Cardiac fibroblast (primary cell): ENCODE measurements around the gene PPM1H.

Experiments
- DNase-seq, 2 donors: peaks; one replicate each; pipeline versions ENCODE4 v3.0.0 to v3.0.0-alpha.2; 2010; ENCODE audit warnings: low read depth in 2 of 2
- H3K4me3 ChIP-seq, 2 donors: replicated peaks in 1 of 2; 1 replicate in 1 of 2; 2 replicates in 1 of 2; pipeline ENCODE4 v1.5.1; 2011; ENCODE audit warnings: low read depth in 2 of 2, low read length in 2 of 2, mild to moderate bottlenecking in 2 of 2, moderate library complexity in 1 of 2
- CTCF ChIP-seq: IDR thresholded peaks from one replicate; pipeline ENCODE4 v1.5.1; 2011; ENCODE audit warnings: low read depth, mild to moderate bottlenecking, low read length, inconsistent platforms

Gene PPM1H

DNA sequence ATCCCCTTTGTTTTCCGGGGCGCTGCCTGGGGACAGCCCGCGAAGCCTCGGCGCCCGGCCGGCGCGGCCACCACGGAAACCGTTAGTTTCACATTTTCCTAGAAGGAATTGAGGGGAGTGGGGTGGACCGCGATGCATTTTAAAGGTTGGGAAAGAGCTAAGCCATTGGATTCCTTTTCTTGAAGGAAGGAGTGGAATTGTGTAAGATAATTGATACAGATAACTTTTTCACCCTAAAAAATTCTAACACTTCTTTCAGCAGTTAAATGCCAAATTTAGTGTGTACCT lies 331.2 kb downstream of the PPM1H start:
- H3K4me3 ChIP-seq, result peak overlapping the region; percentile 83 to 87
- TF ChIP-seq CTCF, result no peak
- no peak for DNase-seq

GRCh38 chr12:62603061-62603810 lies 331.7 kb downstream of the PPM1H start:
- TF ChIP-seq CTCF, result peak; percentile 49
- DNase-seq, result peak; percentile 85 to 92
- H3K4me3 ChIP-seq, result peak overlapping the region; percentile 83 to 87

- DNase-seq, result peak; percentile 93 to 95
- peak overlapping the region; percentile 83 to 87 for H3K4me3 ChIP-seq
- no peak for TF ChIP-seq CTCF
Observed at GRCh38 chr12:62602255-62603060, 332.5 kb downstream of the PPM1H start.

- peak overlapping the region; percentile 83 to 87 for H3K4me3 ChIP-seq
- no peak for DNase-seq
- no peak for TF ChIP-seq CTCF
Observed at GRCh38 chr12:62601765-62602164, 333.2 kb downstream of the PPM1H start.

DNA sequence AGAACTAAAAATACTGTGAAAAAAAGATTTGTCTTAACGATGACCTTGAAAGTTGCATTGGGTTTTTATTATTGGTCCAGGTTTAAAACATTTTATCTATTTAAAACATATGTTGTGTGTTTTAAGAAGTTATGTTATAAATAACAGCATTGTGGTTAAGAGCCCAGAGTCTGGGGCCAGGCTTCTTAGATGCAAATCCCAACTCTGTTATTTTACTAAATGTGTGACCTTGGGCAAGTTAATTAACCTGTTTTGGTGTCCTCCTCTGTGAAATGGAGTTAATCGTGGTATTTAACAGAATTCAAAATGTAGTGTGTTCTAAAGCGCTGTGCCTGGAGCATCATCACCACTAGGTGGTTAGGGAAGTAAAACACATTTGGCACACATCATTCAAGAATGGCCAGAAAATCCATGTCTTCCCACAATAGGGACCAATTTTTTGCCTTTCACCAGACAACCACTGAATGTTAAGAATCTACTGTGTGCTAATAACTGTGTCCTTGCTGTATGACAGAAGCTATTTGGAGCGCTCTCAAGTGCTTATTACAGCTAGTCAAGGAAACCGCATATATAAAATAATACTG lies 335.0 kb downstream of the PPM1H start:
- peak; percentile 29 for TF ChIP-seq CTCF
- peak in 1 of 2 donors; percentile 36 for DNase-seq
- no peak overlapping the region for H3K4me3 ChIP-seq

DNA sequence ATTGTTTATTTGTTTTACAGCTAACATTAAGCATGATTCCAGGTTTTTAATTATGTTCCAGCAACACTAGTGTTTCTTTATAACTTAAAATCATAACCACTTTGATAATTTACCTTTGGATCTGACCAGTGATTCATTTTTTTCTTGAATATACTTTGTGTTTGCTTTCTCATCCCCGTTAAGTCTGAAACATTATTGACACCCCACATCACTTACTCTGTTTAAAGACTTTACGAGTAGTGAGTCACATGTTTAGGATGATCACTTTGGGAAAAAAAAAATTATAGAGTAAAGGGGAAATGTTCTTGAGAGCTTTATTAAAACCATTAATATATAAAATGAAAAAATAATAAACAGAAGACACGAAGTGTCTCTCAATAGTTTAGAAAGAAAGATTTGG lies 336.1 kb downstream of the PPM1H start:
- no peak for TF ChIP-seq CTCF
- H3K4me3 ChIP-seq, result no peak overlapping the region
- no peak for DNase-seq
